HepG2 (cell line): ENCODE measurements around the gene SOX12. TPM values are rescaled to one million over a fixed set of nuclear protein-coding genes. Genes with fewer than 3 reads are reported as not detected.
A peak's percentile ranks its signal among the peaks of the same experiment; 100 is the strongest.

ENCODE experiments used
- CHCHD3 ChIP-seq: sonication (generic); formaldehyde crosslinking; IDR thresholded peaks from 2 replicates; pipeline ENCODE4 v1.8.0; 2022; ENCODE audit warnings: mild to moderate bottlenecking, missing genetic modification reagents, moderate library complexity
- LCORL ChIP-seq, 2 experiments: fragments of 450-650 bp in 1 of 2; sonication (generic) in 1 of 2; formaldehyde crosslinking in 1 of 2; IDR thresholded peaks; 2 replicates each; pipeline versions ENCODE4 v1.5.0 to v1.6.1; 2017 to 2020; ENCODE audit warnings: antibody characterized with exemption in 1 of 2, missing genetic modification reagents in 1 of 2
- MAF1 ChIP-seq: sonication (generic); formaldehyde crosslinking; IDR thresholded peaks from 2 replicates; pipeline ENCODE4 v1.5.0; 2020; ENCODE audit warnings: missing genetic modification reagents, borderline replicate concordance
- NFAT5 ChIP-seq: sonication (generic); formaldehyde crosslinking; IDR thresholded peaks from 2 replicates; pipeline ENCODE4 v1.4.0; 2020; ENCODE audit warnings: missing genetic modification reagents
- RBFOX2 ChIP-seq: fragments of 200-400 bp; formaldehyde crosslinking; IDR thresholded peaks from 2 replicates; pipeline ENCODE4 v1.6.1; 2017; ENCODE audit warnings: low read depth, mild to moderate bottlenecking, low read length
- SATB2 ChIP-seq: sonication (generic); formaldehyde crosslinking; IDR thresholded peaks from 2 replicates; pipeline ENCODE4 v1.5.0; 2020; ENCODE audit warnings: missing genetic modification reagents
- THAP7 ChIP-seq: sonication (generic); formaldehyde crosslinking; IDR thresholded peaks from 2 replicates; pipeline ENCODE4 v1.8.1; 2023; ENCODE audit warnings: mild to moderate bottlenecking, missing genetic modification reagents
- TMF1 ChIP-seq: sonication (generic); formaldehyde crosslinking; IDR thresholded peaks from 2 replicates; pipeline ENCODE4 v1.8.1; 2022; ENCODE audit warnings: low read depth, missing genetic modification reagents
- U2AF2 ChIP-seq: fragments of 200-400 bp; formaldehyde crosslinking; IDR thresholded peaks from 2 replicates; pipeline ENCODE4 v1.6.1; 2017; ENCODE audit warnings: low read depth, mild to moderate bottlenecking, low read length
- YEATS2 ChIP-seq: sonication (generic); formaldehyde crosslinking; IDR thresholded peaks from 2 replicates; pipeline ENCODE4 v1.4.0; 2020; ENCODE audit warnings: missing genetic modification reagents, borderline replicate concordance
- ZBTB7B ChIP-seq: sonication (generic); formaldehyde crosslinking; IDR thresholded peaks from 2 replicates; pipeline ENCODE4 v1.4.0; 2020; ENCODE audit warnings: missing genetic modification reagents
- ZNF354B ChIP-seq: sonication (generic); formaldehyde crosslinking; IDR thresholded peaks from 2 replicates; pipeline ENCODE4 v1.8.0; 2022; ENCODE audit warnings: mild to moderate bottlenecking, missing genetic modification reagents
- ZNF414 ChIP-seq: sonication (generic); formaldehyde crosslinking; IDR thresholded peaks from 2 replicates; pipeline ENCODE4 v1.5.0; 2020; ENCODE audit warnings: missing genetic modification reagents
- ZNF670 ChIP-seq: sonication (generic); formaldehyde crosslinking; IDR thresholded peaks from 2 replicates; pipeline ENCODE4 v1.8.0; 2022; ENCODE audit warnings: mild to moderate bottlenecking, missing genetic modification reagents, borderline replicate concordance
- ZNF703 ChIP-seq: sonication (generic); formaldehyde crosslinking; IDR thresholded peaks from 2 replicates; pipeline ENCODE4 v1.5.1; 2020; ENCODE audit warnings: missing genetic modification reagents, mild to moderate bottlenecking, moderate library complexity, borderline replicate concordance
- ZNF83 ChIP-seq: sonication (generic); formaldehyde crosslinking; IDR thresholded peaks from 2 replicates; pipeline ENCODE4 v1.4.0; 2020; ENCODE audit warnings: missing genetic modification reagents, mild to moderate bottlenecking, borderline replicate concordance
- polyA plus RNA-seq, 8 experiments: library from polyadenylated mRNA; depleted of rRNA in 3 of 8; stranded (reverse) in 7 of 8; unstranded in 1 of 8; fragments of >200 nt; fragmentation: Illumina TruSeq in 4 of 8; extraction: Trizol in 4 of 8; gene quantifications; 2 replicates each; pipeline versions ENCODE4 v1.2.1 to v1.2.3, GENCODE V29; 2011 to 2016; ENCODE audit warnings: low read depth in 4 of 8, missing spikeins in 1 of 8, mixed read lengths in 1 of 8; ENCODE audit not compliant: insufficient read depth in 1 of 8
- total RNA-seq, 5 experiments: library from RNA; depleted of rRNA; stranded (reverse); fragments of >200 nt; fragmentation: Illumina TruSeq; extraction: Trizol; gene quantifications; 2 replicates each; pipeline ENCODE4 v1.2.3, GENCODE V29; 2016; ENCODE audit warnings: low read depth in 1 of 5

SOX12 gene
- total and polyA plus RNA-seq, 2 of the 13 experiments (the other 11 are each of a cell fraction or from before 2014, with no cell fraction given): 10.0 to 18.7 TPM

GRCh38 chr20:325045-325888 is at the start of gene SOX12 (continued):
- peak; percentile 20; the same call in 1 of the 2 replicates for TF ChIP-seq NFAT5 (CRISPR knock-in tag)
- TF ChIP-seq LCORL (IDR thresholded peaks at IDR 0.05): no peak
- TF ChIP-seq LCORL (CRISPR knock-in tag; IDR thresholded peaks at IDR 0.05): no peak; the same call in 1 of the 2 replicates
- TF ChIP-seq SATB2 (CRISPR knock-in tag): 0 out of 2 replicates have a peak, but pooled peaks have one; percentile 12
- peak; percentile 57; the same call in 1 of the 2 replicates for TF ChIP-seq U2AF2
- 0 out of 2 replicates have a peak, but pooled peaks have one; percentile 11 for TF ChIP-seq CHCHD3 (CRISPR knock-in tag)
- no peak for TF ChIP-seq ZNF83
- no peak; the same call in 1 of the 2 replicates for TF ChIP-seq ZBTB7B (CRISPR knock-in tag)
- TF ChIP-seq RBFOX2: peak; percentile 89
- TF ChIP-seq MAF1: no peak; the same call in 1 of the 2 replicates
- TF ChIP-seq ZNF670 (CRISPR knock-in tag): no peak
- peak; percentile 71; the same call in 1 of the 2 replicates for TF ChIP-seq TMF1 (CRISPR knock-in tag)
- TF ChIP-seq ZNF414 (CRISPR knock-in tag): no peak; the same call in 1 of the 2 replicates
- no peak; the same call in 1 of the 2 replicates for TF ChIP-seq ZNF703 (CRISPR knock-in tag)
- no peak for TF ChIP-seq YEATS2 (CRISPR knock-in tag)
- 0 out of 2 replicates have a peak, but pooled peaks have one; percentile 60 for TF ChIP-seq ZNF354B
- TF ChIP-seq THAP7 (CRISPR knock-in tag): peak; percentile 64; the same call in 1 of the 2 replicates
